SK-N-SH treated with all-trans-retinoic acid at 6 μM for 48 hours (cell line): ENCODE results near the gene DENND1B.

Experiments used
- ARNTL ChIP-seq: fragments of 450-650 bp; formaldehyde crosslinking; IDR thresholded peaks from 2 replicates; pipeline ENCODE4 v1.5.0; 2020; ENCODE audit warnings: low read depth, mild to moderate bottlenecking, moderate library complexity, borderline replicate concordance
- CREB5 ChIP-seq: fragments of 250-450 bp; sonication (Bioruptor Pico); IDR thresholded peaks from 2 replicates; pipeline ENCODE4 v1.5.1; 2020; ENCODE audit warnings: low read depth, mild to moderate bottlenecking, moderate library complexity
- ESRRG ChIP-seq: fragments of 250-450 bp; sonication (Bioruptor Pico); IDR thresholded peaks from 2 replicates; pipeline ENCODE4 v1.6.1; 2021; ENCODE audit warnings: mild to moderate bottlenecking
- ISL1 ChIP-seq: fragments of 250-450 bp; sonication (Bioruptor Pico); IDR thresholded peaks from 2 replicates; pipeline ENCODE4 v2.1.2; 2022; ENCODE audit warnings: mild to moderate bottlenecking, moderate library complexity
- OSR1 ChIP-seq: fragments of 250-450 bp; sonication (Bioruptor Pico); IDR thresholded peaks from 2 replicates; pipeline ENCODE4 v1.8.0; 2022; ENCODE audit warnings: moderate library complexity, mild to moderate bottlenecking, inconsistent platforms
- PATZ1 ChIP-seq: fragments of 250-450 bp; sonication (Bioruptor Pico); IDR thresholded peaks from 2 replicates; pipeline ENCODE4 v1.8.0; 2020; ENCODE audit warnings: mild to moderate bottlenecking, moderate library complexity, borderline replicate concordance
- TCF4 ChIP-seq: fragments of 250-450 bp; sonication (Bioruptor Pico); IDR thresholded peaks from 2 replicates; pipeline ENCODE4 v1.8.0; 2021; ENCODE audit warnings: mild to moderate bottlenecking, moderate library complexity, borderline replicate concordance
- ZC3H10 ChIP-seq: fragments of 250-450 bp; sonication (Bioruptor Pico); IDR thresholded peaks from 2 replicates; pipeline ENCODE4 v1.5.1; 2021; ENCODE audit warnings: mild to moderate bottlenecking, moderate library complexity
- ZFP3 ChIP-seq: fragments of 250-450 bp; sonication (Bioruptor Pico); IDR thresholded peaks from 2 replicates; pipeline ENCODE4 v1.5.0; 2020; ENCODE audit warnings: mild to moderate bottlenecking, moderate library complexity
- ZFP30 ChIP-seq: fragments of 450-650 bp; formaldehyde crosslinking; IDR thresholded peaks from 2 replicates; pipeline ENCODE4 v1.5.0; 2022; ENCODE audit warnings: mild to moderate bottlenecking, moderate library complexity
- ZNF565 ChIP-seq: fragments of 450-650 bp; formaldehyde crosslinking; conservative IDR thresholded peaks from 2 replicates; pipeline ENCODE4 v1.5.0; 2020; ENCODE audit warnings: low read depth, mild to moderate bottlenecking, moderate library complexity
- ZNF8 ChIP-seq: fragments of 450-650 bp; formaldehyde crosslinking; IDR thresholded peaks from 2 replicates; pipeline ENCODE4 v1.5.0; 2020; ENCODE audit warnings: mild to moderate bottlenecking, moderate library complexity
- TF ChIP-seq, protein P1 (sequence below): fragments of 250-450 bp; sonication (Bioruptor Pico); IDR thresholded peaks from 2 replicates; pipeline ENCODE4 v1.8.0; 2021; ENCODE audit warnings: low read depth, mild to moderate bottlenecking, moderate library complexity, borderline replicate concordance

DNA sequence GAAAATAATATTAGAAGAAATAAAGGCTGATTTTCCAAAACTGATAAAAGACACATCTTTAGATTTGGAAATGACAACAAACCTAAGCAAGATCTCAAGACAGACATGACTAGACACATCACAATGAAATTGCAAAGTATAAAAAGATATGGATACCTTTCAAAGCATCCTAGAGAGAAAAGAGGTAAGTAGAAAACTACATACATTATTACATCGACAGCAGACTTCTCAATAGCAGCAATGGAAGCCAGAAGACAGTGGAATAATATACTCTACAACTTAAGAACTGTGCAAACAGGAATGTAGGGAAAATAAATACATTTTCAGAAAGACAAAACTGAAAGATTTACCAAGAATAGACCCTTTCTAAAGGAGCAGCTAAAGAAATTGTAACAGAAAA lies 50.2 kb downstream of the DENND1B start:
- TF ChIP-seq OSR1 (CRISPR knock-in tag) (no peak), CREB5 (CRISPR knock-in tag) (no peak), PATZ1 (no peak), ZFP3 (no peak), ZC3H10 (CRISPR knock-in tag) (no peak), ZNF565 (CRISPR knock-in tag) (no peak), ZFP30 (CRISPR knock-in tag) (no peak), ISL1 (CRISPR knock-in tag) (no peak), ARNTL (CRISPR knock-in tag) (no peak), TCF4 (CRISPR knock-in tag) (no peak), ESRRG (CRISPR knock-in tag) (no peak), ZNF8 (CRISPR knock-in tag) (no peak)
- TF ChIP-seq, protein P1, sequence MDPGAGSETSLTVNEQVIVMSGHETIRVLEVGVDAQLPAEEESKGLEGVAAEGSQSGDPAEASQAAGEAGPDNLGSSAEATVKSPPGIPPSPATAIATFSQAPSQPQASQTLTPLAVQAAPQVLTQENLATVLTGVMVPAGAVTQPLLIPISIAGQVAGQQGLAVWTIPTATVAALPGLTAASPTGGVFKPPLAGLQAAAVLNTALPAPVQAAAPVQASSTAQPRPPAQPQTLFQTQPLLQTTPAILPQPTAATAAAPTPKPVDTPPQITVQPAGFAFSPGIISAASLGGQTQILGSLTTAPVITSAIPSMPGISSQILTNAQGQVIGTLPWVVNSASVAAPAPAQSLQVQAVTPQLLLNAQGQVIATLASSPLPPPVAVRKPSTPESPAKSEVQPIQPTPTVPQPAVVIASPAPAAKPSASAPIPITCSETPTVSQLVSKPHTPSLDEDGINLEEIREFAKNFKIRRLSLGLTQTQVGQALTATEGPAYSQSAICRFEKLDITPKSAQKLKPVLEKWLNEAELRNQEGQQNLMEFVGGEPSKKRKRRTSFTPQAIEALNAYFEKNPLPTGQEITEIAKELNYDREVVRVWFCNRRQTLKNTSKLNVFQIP (CRISPR knock-in tag), result no peak; the same call in 1 of the 2 replicates
